Spinal cord (tissue), 10 donors: ENCODE data around the gene DALRD3. TPM values are rescaled to one million over a fixed set of nuclear protein-coding genes. Genes with fewer than 3 reads are reported as not detected.
A peak's percentile ranks its signal among the peaks of the same experiment; 100 is the strongest.

ENCODE experiments used
- DNase-seq, 6 donors: peaks; one replicate each; pipeline versions ENCODE4 v3.0.0 to v3.0.0-alpha.2; 2013 to 2015; ENCODE audit warnings: low spot score in 6 of 6, low read depth in 4 of 6
- H3K27ac ChIP-seq: one replicate; pipeline ENCODE4 v1.5.1; 2013; ENCODE audit warnings: low read depth, low read length, control low read depth
- H3K27me3 ChIP-seq: one replicate; pipeline ENCODE4 v1.6.1; 2013; ENCODE audit warnings: low read length; ENCODE audit not compliant: control insufficient read depth, insufficient read depth
- H3K36me3 ChIP-seq: one replicate; pipeline ENCODE4 v1.6.1; 2013; ENCODE audit warnings: low read length; ENCODE audit not compliant: control insufficient read depth, insufficient read depth
- H3K4me1 ChIP-seq: one replicate; pipeline ENCODE4 v1.6.1; 2013; ENCODE audit warnings: low read length; ENCODE audit not compliant: control insufficient read depth, insufficient read depth
- H3K4me3 ChIP-seq: one replicate; pipeline ENCODE4 v1.5.1; 2013; ENCODE audit warnings: low read depth, low read length, control low read depth
- H3K9me3 ChIP-seq: one replicate; pipeline ENCODE4 v1.6.1; 2013; ENCODE audit warnings: low read length; ENCODE audit not compliant: control insufficient read depth, insufficient read depth
- WGBS: methylation state at CpG from one replicate; pipeline ENCODE4 v1.1.5; 2013; ENCODE audit warnings: missing lambda C conversion rate; ENCODE audit not compliant: insufficient coverage; 5-methylcytosine and 5-hydroxymethylcytosine counted together
- polyA plus RNA-seq, 2 donors: library from polyadenylated mRNA; unstranded; fragments of 120-200 nt; gene quantifications; one replicate each; pipeline ENCODE4 v1.2.1, GENCODE V29; 2013; ENCODE audit not compliant: insufficient read length in 2 of 2
- total RNA-seq, 2 donors: library from RNA; depleted of rRNA in 1 of 2; stranded (reverse); fragments of 120-200 nt in 1 of 2; fragments of >200 nt in 1 of 2; gene quantifications; one replicate each; pipeline versions ENCODE4 v1.2.3 to v1.2.4, GENCODE V29; 2013 to 2014
- donor health status: healthy.

The DALRD3 gene
- total and polyA plus RNA-seq, 4 donors, result 35.7 to 85.7 (median 67.5) TPM

- Histone ChIP-seq H3K9me3 (no peaks in the 10 kb centered on the region), H3K27me3 (no peaks in the 10 kb centered on the region), H3K4me3 (no peak overlapping the region), H3K27ac (no peak overlapping the region), H3K4me1 (peaks cover 26% of the 10 kb centered on the region), H3K36me3 (peaks cover 57% of the 10 kb centered on the region)
- 96% methylated on average over 7 of the region's 8 CpGs for WGBS
- no peak for DNase-seq
Measured at GRCh38 chr3:48996640-48997039, 21.7 kb downstream of the DALRD3 start.

GRCh38 chr3:48993834-48994233, 24.5 kb downstream of the DALRD3 start:
- Histone ChIP-seq H3K36me3 (peaks cover 40% of the 10 kb centered on the region), H3K9me3 (no peaks in the 10 kb centered on the region), H3K27me3 (no peaks in the 10 kb centered on the region), H3K4me1 (peaks cover 41% of the 10 kb centered on the region), H3K4me3 (no peak overlapping the region), H3K27ac (no peak overlapping the region)
- no peak for DNase-seq

- 89% methylated on average over 3 of the region's 5 CpGs for WGBS
- H3K4me3 ChIP-seq, result peak overlapping the region; percentile 62
- H3K4me1 ChIP-seq, result peaks cover 30% of the 10 kb centered on the region
- no peaks in the 10 kb centered on the region for H3K27me3 ChIP-seq
- no peaks in the 10 kb centered on the region for H3K9me3 ChIP-seq
- H3K27ac ChIP-seq, result no peak overlapping the region
- peaks cover 30% of the 10 kb centered on the region for H3K36me3 ChIP-seq
- no peak for DNase-seq
Measured at GRCh38 chr3:48991851-48992545, 26.4 kb downstream of the DALRD3 start.

- WGBS, result 1% methylated on average over 36 of the region's 40 CpGs
- Histone ChIP-seq H3K9me3 (no peaks in the 10 kb centered on the region), H3K27ac (peak overlapping the region; percentile 66), H3K27me3 (no peaks in the 10 kb centered on the region), H3K4me3 (peak overlapping the region; percentile 62), H3K36me3 (peaks cover 27% of the 10 kb centered on the region), H3K4me1 (peaks cover 30% of the 10 kb centered on the region)
- peak in 2 of 6 donors; percentile 64 to 84 for DNase-seq
Measured at GRCh38 chr3:48990636-48991469, 27.5 kb downstream of the DALRD3 start.

- peaks cover 30% of the 10 kb centered on the region for H3K4me1 ChIP-seq
- under 1% methylated on average over 91 of the region's 91 CpGs for WGBS
- no peaks in the 10 kb centered on the region for H3K27me3 ChIP-seq
- H3K4me3 ChIP-seq, result peak within 1 kb of the TSS; percentile 81
- H3K36me3 ChIP-seq, result peaks cover 24% of the 10 kb centered on the region
- peak in 5 of 6 donors; percentile 69 to 96 (median 80) for DNase-seq
- H3K27ac ChIP-seq, result peak within 1 kb of the TSS; percentile 98
- H3K9me3 ChIP-seq, result no peaks in the 10 kb centered on the region
Measured at GRCh38 chr3:48989796-48990635, 28.4 kb downstream of the DALRD3 start, which contains the start of gene P4HTM. P4HTM (plus strand) TSS chr3:48990241; CDS start chr3:48990257, 16 bp downstream.

- H3K27me3 ChIP-seq, result no peaks in the 10 kb centered on the region
- WGBS, result 2% methylated on average over 19 of the region's 21 CpGs
- H3K9me3 ChIP-seq, result no peaks in the 10 kb centered on the region
- peaks cover 30% of the 10 kb centered on the region for H3K4me1 ChIP-seq
- H3K4me3 ChIP-seq, result peak overlapping the region; percentile 81
- peak overlapping the region; percentile 98 for H3K27ac ChIP-seq
- no peak for DNase-seq
- peaks cover 19% of the 10 kb centered on the region for H3K36me3 ChIP-seq
Measured at GRCh38 chr3:48989126-48989795, 29.1 kb downstream of the DALRD3 start.

GRCh38 chr3:48985831-48986376, 32.5 kb downstream of the DALRD3 start:
- peaks cover 38% of the 10 kb centered on the region for H3K36me3 ChIP-seq
- WGBS, result 92% methylated on average over 4 of the region's 7 CpGs
- DNase-seq, result no peak
- peaks cover 21% of the 10 kb centered on the region for H3K4me1 ChIP-seq
- H3K9me3 ChIP-seq, result no peaks in the 10 kb centered on the region
- no peak overlapping the region for H3K4me3 ChIP-seq
- H3K27me3 ChIP-seq, result no peaks in the 10 kb centered on the region
- H3K27ac ChIP-seq, result no peak overlapping the region

- no peaks in the 10 kb centered on the region for H3K9me3 ChIP-seq
- H3K36me3 ChIP-seq, result peaks cover 48% of the 10 kb centered on the region
- no peaks in the 10 kb centered on the region for H3K27me3 ChIP-seq
- peaks cover 16% of the 10 kb centered on the region for H3K4me1 ChIP-seq
- no peak overlapping the region for H3K4me3 ChIP-seq
- no peak for DNase-seq
- no peak overlapping the region for H3K27ac ChIP-seq
Measured at GRCh38 chr3:48984663-48985062, 33.7 kb downstream of the DALRD3 start.

- peaks cover 61% of the 10 kb centered on the region for H3K36me3 ChIP-seq
- DNase-seq, result no peak
- 100% methylated on average over 3 of the region's 4 CpGs for WGBS
- no peak overlapping the region for H3K27ac ChIP-seq
- H3K4me1 ChIP-seq, result peaks cover under 1% of the 10 kb centered on the region
- no peak overlapping the region for H3K4me3 ChIP-seq
- no peaks in the 10 kb centered on the region for H3K9me3 ChIP-seq
- H3K27me3 ChIP-seq, result no peaks in the 10 kb centered on the region
Measured at GRCh38 chr3:48983096-48983495, 35.3 kb downstream of the DALRD3 start.
